Omental fat pad (tissue), 4 donors: ENCODE measurements around the gene PEPD. TPM values are rescaled to one million over a fixed set of nuclear protein-coding genes. Genes with fewer than 3 reads are reported as not detected.

Experiments
- ATAC-seq: fragments of 150-250 bp; one replicate; pipeline ENCODE4 v1.9.1; 2016; ENCODE audit warnings: mild to moderate bottlenecking, moderate library complexity; ENCODE audit not compliant: low FRiP score
- DNase-seq: peaks from one replicate; pipeline ENCODE4 v3.0.0-alpha.2; 2019; ENCODE audit warnings: low spot score
- total RNA-seq, 4 donors: library from RNA; depleted of rRNA; stranded (reverse); fragments of >200 nt; gene quantifications; one replicate each; pipeline ENCODE4 v1.1.0, GENCODE V29; 2016
- TF ChIP-seq, protein P1 (sequence below), 3 donors: fragments of 450-650 bp; IDR thresholded peaks; one replicate each; pipeline ENCODE4 v1.5.1; 2016 to 2017; ENCODE audit warnings: antibody characterized with exemption in 3 of 3, mild to moderate bottlenecking in 3 of 3, moderate library complexity in 2 of 3

PEPD gene
- total RNA-seq, 4 donors from 2014 or later, result 78.9 to 99.3 (median 89.8) TPM

DNA sequence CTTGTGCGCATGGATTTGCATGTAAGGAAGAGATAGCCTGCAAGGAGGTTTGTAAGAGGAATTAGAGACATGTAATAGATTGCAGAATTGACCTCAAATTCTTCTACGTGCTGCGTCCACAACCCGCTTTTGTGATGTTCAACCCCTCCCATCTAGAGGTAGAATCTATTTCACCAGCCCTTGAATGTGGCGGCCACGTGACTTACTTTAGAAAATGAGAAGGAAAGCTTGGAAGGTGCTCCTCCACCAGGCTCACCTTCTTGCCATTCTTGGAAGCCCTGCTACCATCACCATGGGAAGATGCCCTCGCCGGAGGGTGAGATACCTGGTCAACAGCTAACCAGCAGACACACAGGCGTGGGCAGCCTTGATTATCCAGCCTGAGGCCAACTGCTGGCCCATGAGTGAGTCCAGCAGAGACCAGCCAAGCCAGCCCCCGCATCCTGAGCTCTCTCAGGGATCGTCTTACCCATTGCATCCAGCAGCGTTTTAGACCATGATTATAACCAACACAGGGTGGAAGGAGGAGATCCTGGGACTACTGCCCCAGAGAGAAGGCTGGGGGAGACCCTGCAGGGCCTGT lies 7.6 kb upstream of the PEPD start:
- TF ChIP-seq, protein P1, sequence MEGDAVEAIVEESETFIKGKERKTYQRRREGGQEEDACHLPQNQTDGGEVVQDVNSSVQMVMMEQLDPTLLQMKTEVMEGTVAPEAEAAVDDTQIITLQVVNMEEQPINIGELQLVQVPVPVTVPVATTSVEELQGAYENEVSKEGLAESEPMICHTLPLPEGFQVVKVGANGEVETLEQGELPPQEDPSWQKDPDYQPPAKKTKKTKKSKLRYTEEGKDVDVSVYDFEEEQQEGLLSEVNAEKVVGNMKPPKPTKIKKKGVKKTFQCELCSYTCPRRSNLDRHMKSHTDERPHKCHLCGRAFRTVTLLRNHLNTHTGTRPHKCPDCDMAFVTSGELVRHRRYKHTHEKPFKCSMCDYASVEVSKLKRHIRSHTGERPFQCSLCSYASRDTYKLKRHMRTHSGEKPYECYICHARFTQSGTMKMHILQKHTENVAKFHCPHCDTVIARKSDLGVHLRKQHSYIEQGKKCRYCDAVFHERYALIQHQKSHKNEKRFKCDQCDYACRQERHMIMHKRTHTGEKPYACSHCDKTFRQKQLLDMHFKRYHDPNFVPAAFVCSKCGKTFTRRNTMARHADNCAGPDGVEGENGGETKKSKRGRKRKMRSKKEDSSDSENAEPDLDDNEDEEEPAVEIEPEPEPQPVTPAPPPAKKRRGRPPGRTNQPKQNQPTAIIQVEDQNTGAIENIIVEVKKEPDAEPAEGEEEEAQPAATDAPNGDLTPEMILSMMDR (IDR thresholded peaks at IDR 0.05), result no peak
- DNase-seq (no peak), ATAC-seq (no peak)

DNA sequence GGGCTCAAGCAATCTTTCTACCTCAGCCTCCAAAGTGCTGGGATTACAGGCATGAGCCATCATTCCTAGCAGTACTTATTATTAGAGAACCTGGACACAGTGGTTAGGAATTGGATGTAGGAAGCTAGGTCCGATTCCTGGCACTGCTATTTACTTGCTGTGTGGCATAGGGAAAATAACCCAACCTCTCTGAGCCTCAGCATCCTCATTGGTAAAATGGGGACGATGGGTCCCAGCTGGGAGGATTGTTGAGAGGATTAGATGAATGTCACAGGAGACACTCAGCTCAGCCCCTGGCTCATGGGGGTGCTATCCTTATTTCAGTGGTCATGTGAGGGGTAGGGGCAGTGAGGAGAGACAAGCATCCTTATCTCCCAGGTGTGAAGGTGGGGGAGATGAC lies 6.8 kb upstream of the PEPD start:
- ATAC-seq, result no peak
- DNase-seq, result no peak
- TF ChIP-seq, protein P1 (IDR thresholded peaks at IDR 0.05), result no peak

DNA sequence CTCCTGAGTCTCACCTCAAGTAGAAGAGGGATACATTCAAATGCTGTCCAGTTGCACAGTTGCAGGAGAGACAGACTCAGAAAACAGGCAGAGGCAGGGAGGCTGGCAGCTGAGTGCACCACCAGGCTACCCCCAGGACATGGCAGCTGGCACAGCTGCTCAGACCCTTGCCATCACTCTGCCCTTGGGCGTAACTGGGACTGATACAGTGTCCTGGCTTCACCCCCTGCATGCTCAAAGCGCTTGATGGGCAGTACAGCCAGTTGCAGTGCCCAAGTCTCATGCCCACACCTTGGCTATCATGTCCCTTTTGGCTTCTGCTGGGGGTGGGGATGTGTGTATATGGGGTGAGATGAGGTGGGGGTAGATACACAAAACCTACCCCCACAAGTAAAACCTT lies 5.5 kb upstream of the PEPD start:
- no peak for ATAC-seq
- TF ChIP-seq, protein P1 (IDR thresholded peaks at IDR 0.05), result no peak

DNA sequence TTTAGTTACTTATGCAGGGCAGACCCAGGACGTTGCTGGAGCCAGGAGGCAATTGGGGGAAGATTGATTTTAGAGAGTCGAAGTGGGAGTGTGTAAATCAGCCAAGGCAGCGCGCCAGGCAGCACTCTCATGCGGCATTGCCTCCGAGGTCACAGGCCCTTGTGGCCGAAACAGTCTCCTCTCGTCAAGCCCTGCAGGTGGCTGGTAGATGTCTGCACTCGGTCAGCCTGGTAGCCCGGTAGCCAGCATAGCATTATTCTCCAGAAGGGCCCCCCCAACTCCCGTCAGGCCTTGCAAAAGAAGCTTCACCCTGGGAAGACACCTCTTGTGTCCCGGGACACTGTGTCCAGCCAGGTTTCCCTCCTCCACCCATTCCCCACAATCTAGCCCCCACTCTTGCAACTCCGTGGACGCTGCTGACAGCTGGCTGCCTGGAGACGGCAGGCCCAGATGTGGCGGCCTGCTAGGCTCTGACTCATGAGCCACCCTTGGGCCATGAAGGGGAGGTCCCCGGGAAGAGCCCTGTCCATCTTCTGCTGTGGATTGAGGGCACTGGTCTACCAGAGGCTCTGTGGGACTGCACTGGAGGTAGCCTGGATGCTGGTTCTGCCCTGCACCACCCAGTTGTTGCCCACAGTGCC lies 2.6 kb upstream of the PEPD start:
- TF ChIP-seq, protein P1 (IDR thresholded peaks at IDR 0.05), result no peak
- DNase-seq, result no peak
- no peak for ATAC-seq

More for the DNA sequence above, 5.5 kb upstream of the PEPD start:
- DNase-seq, result no peak

DNA sequence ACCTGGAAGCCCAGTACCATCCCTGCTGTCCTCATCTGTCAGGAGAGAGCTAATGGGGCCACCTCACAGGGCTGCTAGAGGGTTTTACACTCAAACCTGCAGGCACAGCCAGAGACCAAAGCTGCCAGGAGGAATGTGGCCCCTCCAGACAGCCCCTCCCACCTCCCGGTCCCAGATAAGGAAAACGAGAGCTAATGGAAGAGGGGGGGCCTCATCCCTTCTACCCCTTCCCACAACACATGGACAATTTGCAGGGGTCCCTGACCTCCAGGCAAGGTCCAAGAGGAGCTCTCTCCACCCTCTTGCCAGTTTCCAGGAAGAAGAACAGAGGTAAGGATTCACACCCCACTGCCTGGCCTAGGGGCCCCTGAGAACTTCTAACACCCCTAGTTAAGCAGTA lies 1.6 kb upstream of the PEPD start:
- ATAC-seq (no peak), DNase-seq (no peak)
- TF ChIP-seq, protein P1 (IDR thresholded peaks at IDR 0.05), result no peak

DNA sequence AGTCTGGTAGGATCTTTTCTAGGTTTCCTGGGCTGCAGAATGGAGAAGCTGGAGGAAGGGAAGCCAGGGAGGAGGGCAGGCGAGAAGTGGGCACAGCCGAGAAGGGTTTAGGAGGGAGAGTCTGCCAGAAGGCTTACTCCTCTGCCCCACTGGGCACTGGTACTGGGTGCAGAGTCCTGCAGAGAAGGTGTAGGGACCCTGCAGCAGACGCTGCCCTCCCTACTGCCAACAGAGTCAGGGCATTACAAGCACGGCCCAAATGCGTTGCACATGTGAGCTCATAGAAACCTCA lies 726 bp upstream of the PEPD start:
- TF ChIP-seq, protein P1 (IDR thresholded peaks at IDR 0.05), result no peak
- ATAC-seq (no peak), DNase-seq (no peak)

DNA sequence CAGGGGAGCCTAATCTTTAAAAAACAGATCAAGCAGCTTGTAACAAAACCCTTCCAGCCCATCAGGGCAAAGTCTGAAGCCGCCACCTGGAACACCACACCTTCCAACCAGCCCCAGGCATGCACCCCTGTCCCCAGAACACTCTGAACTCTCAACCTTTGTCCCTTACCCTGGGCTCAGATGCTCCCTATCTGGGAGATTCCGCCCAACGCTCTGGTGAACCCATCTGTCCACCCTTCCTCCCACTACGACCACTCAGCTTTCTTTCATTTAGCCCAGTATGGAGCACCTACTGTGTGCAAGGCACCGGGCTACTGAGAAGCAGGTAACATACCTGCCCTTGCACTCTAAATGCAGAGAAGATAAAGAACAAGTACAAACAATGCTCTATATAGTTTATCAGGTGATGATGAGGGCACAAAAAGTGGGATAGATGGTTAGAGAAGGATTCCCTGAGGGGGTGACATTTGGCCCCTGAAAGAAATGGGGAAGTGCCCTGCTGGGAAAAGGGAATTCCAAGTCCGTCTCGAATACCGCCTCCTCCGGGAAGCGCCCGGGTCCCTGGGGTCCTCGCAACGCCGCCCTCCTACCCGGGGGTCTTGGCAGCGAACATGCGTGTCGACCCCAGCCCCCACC lies 629 bp downstream of the PEPD start:
- TF ChIP-seq, protein P1 (IDR thresholded peaks at IDR 0.05), result no peak
- ATAC-seq (no peak), DNase-seq (no peak)
